ENCODE results near the gene ADD3. TPM values are rescaled to one million over a fixed set of nuclear protein-coding genes. Genes with fewer than 3 reads are reported as not detected.

ADD3 gene
- total and polyA plus RNA-seq, 2 experiments from 2014 or later, result 133 to 1,101 TPM

DNA sequence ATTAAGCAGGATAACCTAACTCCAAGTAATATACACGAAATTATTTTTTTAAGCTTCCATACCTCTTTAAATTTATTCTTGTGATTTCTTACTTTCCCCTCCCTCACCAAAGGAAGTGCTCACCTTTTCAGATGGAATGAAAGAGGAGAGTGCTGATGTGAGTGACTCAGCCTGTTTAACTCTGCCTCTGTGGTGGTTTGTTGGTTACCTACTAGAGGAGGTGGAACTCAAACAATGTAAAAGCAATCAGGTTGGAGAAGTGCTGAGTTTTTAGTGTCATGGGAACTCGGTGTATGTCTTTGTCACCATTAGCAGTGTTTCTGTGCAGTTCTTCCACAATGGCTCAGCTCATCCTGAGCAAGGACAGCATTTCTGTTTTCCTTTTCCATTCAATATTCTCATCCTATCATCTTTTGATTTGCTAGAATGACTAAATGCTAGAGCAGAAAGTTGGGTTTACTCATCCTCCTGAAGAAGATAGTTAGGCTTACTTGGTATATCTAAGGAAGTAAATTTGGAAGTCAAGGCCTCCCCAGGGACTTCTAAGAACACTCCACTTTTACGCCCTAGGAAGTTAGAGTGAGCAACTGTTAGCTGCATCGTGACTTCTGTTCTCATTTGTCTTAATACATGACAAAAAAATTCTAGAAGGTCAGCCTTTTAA is 6.0 kb downstream of the ADD3 start:
- no peak overlapping the region for H2AFZ ChIP-seq
- DNase-seq, result peak; percentile 54
- H3K36me3 ChIP-seq (ENCODE audit: low read depth), result no peaks in the 10 kb centered on the region
- peaks cover 100% of the 10 kb centered on the region for H3K79me2 ChIP-seq (ENCODE audit: insufficient read depth)
- 24 to 30% methylated on average over 4 of the region's 4 CpGs for WGBS, 2 experiments (ENCODE audit: low coverage in 1 of 2, low lambda C conversion rate in 2 of 2, missing lambda C conversion rate in 2 of 2)
- no peak overlapping the region for H3K4me3 ChIP-seq
- H4K20me1 ChIP-seq (ENCODE audit: insufficient read depth), result peaks cover 30% of the 10 kb centered on the region
- H3K4me1 ChIP-seq (ENCODE audit: insufficient read depth), result peaks cover 66% of the 10 kb centered on the region
- H3K9me2 ChIP-seq (ENCODE audit: insufficient read depth), result no peaks in the 10 kb centered on the region; the same call in 1 of the 2 replicates
- peaks cover 48% of the 10 kb centered on the region for H3F3A ChIP-seq (ENCODE audit: insufficient read depth)
- TF ChIP-seq EZH2 (IDR thresholded peaks at IDR 0.05; ENCODE audit: insufficient read depth, poor library complexity, severe bottlenecking), result no peak
- TF ChIP-seq EZH2phosphoT487 (IDR thresholded peaks at IDR 0.05; ENCODE audit: insufficient read depth, low read depth), result no peak
- no peaks in the 10 kb centered on the region for H3K27me3 ChIP-seq (replicated peaks; ENCODE audit: insufficient read depth)
- H3K4me2 ChIP-seq (ENCODE audit: unreplicated experiment), result peak overlapping the region; percentile 35
- H3K9me3 ChIP-seq (ENCODE audit: low read depth), result no peaks in the 10 kb centered on the region
- peak overlapping the region; percentile 9 for H3K27ac ChIP-seq
- no peak overlapping the region for H3K9ac ChIP-seq
- in situ Hi-C loops (cut with MboI), result no loop called here

DNA sequence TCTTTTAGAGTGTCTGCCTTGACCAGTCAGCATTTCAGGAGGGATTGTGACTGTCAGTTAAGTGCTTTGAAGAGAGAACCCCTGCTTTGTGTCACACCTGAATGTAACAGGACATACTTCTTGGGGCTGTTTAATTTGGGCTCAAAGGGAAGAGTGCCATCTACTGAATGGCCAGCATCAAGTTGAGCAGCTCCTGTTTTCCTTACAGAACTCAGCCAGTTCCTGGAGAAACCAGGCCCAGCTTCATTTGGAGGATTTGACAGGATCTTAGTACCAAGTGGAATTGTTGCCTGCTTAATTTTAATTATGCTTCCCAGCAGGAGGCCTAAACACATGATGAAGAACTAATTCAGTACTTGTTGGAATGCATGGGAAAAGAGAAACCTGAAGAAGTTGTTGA is 8.3 kb downstream of the ADD3 start:
- no peaks in the 10 kb centered on the region for H3K36me3 ChIP-seq (ENCODE audit: low read depth)
- H4K20me1 ChIP-seq (ENCODE audit: insufficient read depth), result peaks cover 13% of the 10 kb centered on the region
- peak overlapping the region; percentile 6; the same call in 1 of the 2 replicates for H3K9ac ChIP-seq
- H3K27me3 ChIP-seq (replicated peaks; ENCODE audit: insufficient read depth), result no peaks in the 10 kb centered on the region
- no peak for TF ChIP-seq EZH2phosphoT487 (IDR thresholded peaks at IDR 0.05; ENCODE audit: insufficient read depth, low read depth)
- TF ChIP-seq EZH2 (IDR thresholded peaks at IDR 0.05; ENCODE audit: insufficient read depth, poor library complexity, severe bottlenecking), result no peak
- peaks cover 57% of the 10 kb centered on the region for H3K4me1 ChIP-seq (ENCODE audit: insufficient read depth)
- in situ Hi-C loops (cut with MboI), result no loop called here
- H3K9me2 ChIP-seq (ENCODE audit: insufficient read depth), result no peaks in the 10 kb centered on the region; the same call in 1 of the 2 replicates
- peaks cover 100% of the 10 kb centered on the region for H3K79me2 ChIP-seq (ENCODE audit: insufficient read depth)
- no peak overlapping the region for H3K4me3 ChIP-seq
- H2AFZ ChIP-seq, result no peak overlapping the region
- DNase-seq, result no peak
- no peaks in the 10 kb centered on the region for H3K9me3 ChIP-seq (ENCODE audit: low read depth)
- H3F3A ChIP-seq (ENCODE audit: insufficient read depth), result peaks cover 35% of the 10 kb centered on the region
- no peak overlapping the region for H3K27ac ChIP-seq
- no peak overlapping the region for H3K4me2 ChIP-seq (ENCODE audit: unreplicated experiment)

GRCh38 chr10:110017052-110017451 is 9.3 kb downstream of the ADD3 start:
- Histone ChIP-seq H3K4me3 (no peak overlapping the region), H3K4me1 (ENCODE audit: insufficient read depth) (peaks cover 48% of the 10 kb centered on the region), H3K27me3 (replicated peaks; ENCODE audit: insufficient read depth) (no peaks in the 10 kb centered on the region), H2AFZ (no peak overlapping the region), H3K9me2 (ENCODE audit: insufficient read depth) (no peaks in the 10 kb centered on the region; the same call in 1 of the 2 replicates), H3K27ac (no peak overlapping the region), H3K9ac (no peak overlapping the region), H3K36me3 (ENCODE audit: low read depth) (no peaks in the 10 kb centered on the region), H4K20me1 (ENCODE audit: insufficient read depth) (peaks cover 7% of the 10 kb centered on the region), H3K4me2 (ENCODE audit: unreplicated experiment) (no peak overlapping the region), H3K79me2 (ENCODE audit: insufficient read depth) (peaks cover 100% of the 10 kb centered on the region), H3F3A (ENCODE audit: insufficient read depth) (peaks cover 28% of the 10 kb centered on the region), H3K9me3 (ENCODE audit: low read depth) (no peaks in the 10 kb centered on the region)
- in situ Hi-C loops (cut with MboI), result no loop called here
- WGBS, 2 experiments (ENCODE audit: low coverage in 1 of 2, low lambda C conversion rate in 2 of 2, missing lambda C conversion rate in 2 of 2), result 52 to 58% methylated on average over 4 of the region's 4 CpGs
- TF ChIP-seq EZH2 (IDR thresholded peaks at IDR 0.05; ENCODE audit: insufficient read depth, poor library complexity, severe bottlenecking) (no peak), EZH2phosphoT487 (IDR thresholded peaks at IDR 0.05; ENCODE audit: insufficient read depth, low read depth) (no peak)
- no peak for DNase-seq

GRCh38 chr10:110017907-110018306 is 10.1 kb downstream of the ADD3 start:
- H3K9ac ChIP-seq, result no peak overlapping the region
- H3K27me3 ChIP-seq (replicated peaks; ENCODE audit: insufficient read depth), result no peaks in the 10 kb centered on the region
- no peaks in the 10 kb centered on the region for H3K36me3 ChIP-seq (ENCODE audit: low read depth)
- no peak overlapping the region for H3K4me3 ChIP-seq
- peaks cover 7% of the 10 kb centered on the region for H4K20me1 ChIP-seq (ENCODE audit: insufficient read depth)
- no peak for TF ChIP-seq EZH2phosphoT487 (IDR thresholded peaks at IDR 0.05; ENCODE audit: insufficient read depth, low read depth)
- no peak for TF ChIP-seq EZH2 (IDR thresholded peaks at IDR 0.05; ENCODE audit: insufficient read depth, poor library complexity, severe bottlenecking)
- no peaks in the 10 kb centered on the region for H3K9me3 ChIP-seq (ENCODE audit: low read depth)
- 79 to 86% methylated on average over 1 of the region's 1 CpG for WGBS, 2 experiments (ENCODE audit: low coverage in 1 of 2, low lambda C conversion rate in 2 of 2, missing lambda C conversion rate in 2 of 2)
- peaks cover 100% of the 10 kb centered on the region for H3K79me2 ChIP-seq (ENCODE audit: insufficient read depth)
- no peak overlapping the region for H3K27ac ChIP-seq
- peaks cover 25% of the 10 kb centered on the region for H3F3A ChIP-seq (ENCODE audit: insufficient read depth)
- H3K4me2 ChIP-seq (ENCODE audit: unreplicated experiment), result peak overlapping the region; percentile 2
- no peak overlapping the region for H2AFZ ChIP-seq
- peak; percentile 38 for DNase-seq
- in situ Hi-C loops (cut with MboI), result no loop called here
- peaks cover 41% of the 10 kb centered on the region for H3K4me1 ChIP-seq (ENCODE audit: insufficient read depth)
- no peaks in the 10 kb centered on the region; the same call in 1 of the 2 replicates for H3K9me2 ChIP-seq (ENCODE audit: insufficient read depth)

Measured in GM23248 (cell line).